Hematopoietic multipotent progenitor cell treated with erythropoietin and hydrocortisone succinate and interleukin-3 and kit ligand, for 4 days (in vitro differentiated cells): Measurements from ENCODE around the gene IAH1.
A peak's percentile ranks its signal among the peaks of the same experiment; 100 is the strongest.

ENCODE experiments used
- DNase-seq: peaks from one replicate; pipeline ENCODE4 v3.0.0-alpha.2; 2015

The IAH1 gene

DNA sequence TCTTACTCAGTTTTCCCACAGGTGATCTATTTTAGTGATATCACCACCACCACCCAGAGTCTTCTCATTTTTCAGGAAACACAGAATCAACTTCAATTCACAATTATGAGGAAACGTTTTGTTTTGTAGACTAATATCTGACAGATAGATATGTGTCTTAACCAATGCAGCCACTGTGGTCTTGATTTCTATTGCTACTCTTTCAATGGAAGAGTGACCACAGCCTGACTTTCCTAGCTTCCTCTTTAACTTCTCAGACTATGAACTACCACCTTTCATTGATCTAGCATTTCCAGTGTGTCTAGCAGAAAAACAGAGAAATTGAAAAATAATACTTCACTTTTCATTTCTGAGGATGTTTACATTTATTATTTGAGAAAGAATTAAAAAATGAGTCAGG lies 60.8 kb downstream of the IAH1 start:
- peak; percentile 49 for DNase-seq

GRCh38 chr2:9536504-9536903 lies 62.2 kb downstream of the IAH1 start:
- DNase-seq, result no peak

- peak; percentile 74 for DNase-seq
Measured at GRCh38 chr2:9538000-9538507, 63.7 kb downstream of the IAH1 start.
